Measurements from ENCODE around the gene GAR1. TPM values are rescaled to one million over a fixed set of nuclear protein-coding genes. Genes with fewer than 3 reads are reported as not detected.
"Not testable (repeated sequence)": the region's sequence is repeated elsewhere in the genome, so short reads cannot be mapped to it uniquely, and the experiment has no call there.

GAR1 gene
- 1 to 10 TPM in 3 of 4 donors, not detected in 1; 2.1 to 4.9 (median 4.2) TPM for total RNA-seq

DNA sequence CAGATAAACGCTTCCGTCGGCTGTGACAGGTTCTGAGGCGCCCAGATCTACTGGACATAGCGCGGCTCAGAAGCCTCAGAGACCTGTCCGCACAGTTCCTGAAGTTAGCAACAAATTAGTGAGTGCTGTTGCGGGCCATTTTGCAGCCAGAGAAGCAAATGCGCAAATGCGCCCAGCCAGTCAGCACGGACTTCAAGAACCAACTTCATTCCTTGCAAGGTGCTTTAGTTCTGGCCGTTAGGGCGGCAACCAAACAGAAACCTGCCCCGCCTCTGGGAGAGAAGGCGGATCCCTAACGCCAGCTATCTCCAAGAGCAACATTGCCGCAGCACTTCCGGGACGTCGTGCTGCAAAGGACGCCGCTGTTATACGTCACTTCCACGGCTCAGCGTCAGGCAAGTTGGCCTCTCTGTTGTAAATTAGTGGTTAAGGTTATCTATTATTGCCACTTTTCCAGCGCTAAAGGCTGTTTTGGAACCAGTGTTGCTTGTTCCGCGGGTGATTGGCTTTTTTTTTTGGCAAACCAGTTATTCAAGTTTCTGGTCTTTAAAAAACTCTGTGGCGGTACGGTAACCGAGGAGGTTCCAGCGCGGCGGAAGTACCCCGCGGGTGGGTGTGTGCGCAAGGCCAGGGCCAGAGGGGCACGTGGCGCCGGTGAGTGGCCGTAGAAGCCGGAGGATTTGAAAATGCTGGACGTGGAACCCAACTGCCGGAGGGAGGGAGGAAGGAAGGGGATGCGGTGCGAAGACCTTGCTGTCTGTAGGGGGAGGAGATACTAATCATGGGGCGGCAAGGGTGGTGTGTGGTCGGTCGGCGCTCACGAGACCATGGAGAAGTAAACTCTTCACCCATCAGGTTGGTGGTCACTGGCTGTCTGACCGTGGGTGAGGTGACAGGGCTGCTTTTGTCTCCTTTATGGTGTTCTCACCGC, at the start of gene GAR1:
TSS of gene GAR1 (plus strand) at position 612 of the 931 bp plus-strand sequence. CDS start 403 bp downstream, outside the sequence.
- H3K27ac ChIP-seq, result peak within 1 kb of the TSS; percentile 76 to 87 (median 83)
- no peaks in the 10 kb centered on the region for H3K27me3 ChIP-seq
- peak within 1 kb of the TSS; percentile 61 to 86 (median 72) for H3K4me3 ChIP-seq
- peaks cover 0 to 16% (median 0%) of the 10 kb centered on the region in 3 donors for H3K36me3 ChIP-seq
- no peaks in the 10 kb centered on the region for H3K9me3 ChIP-seq
- peaks cover 0 to 14% (median 5%) of the 10 kb centered on the region in 4 donors for H3K4me1 ChIP-seq
- TF ChIP-seq POLR2A (IDR thresholded peaks at IDR 0.05), result peak; percentile 56 to 67
- no peak for TF ChIP-seq CTCF (IDR thresholded peaks at IDR 0.05)
- DNase-seq, result peak; percentile 90 to 97 (median 91)

DNA sequence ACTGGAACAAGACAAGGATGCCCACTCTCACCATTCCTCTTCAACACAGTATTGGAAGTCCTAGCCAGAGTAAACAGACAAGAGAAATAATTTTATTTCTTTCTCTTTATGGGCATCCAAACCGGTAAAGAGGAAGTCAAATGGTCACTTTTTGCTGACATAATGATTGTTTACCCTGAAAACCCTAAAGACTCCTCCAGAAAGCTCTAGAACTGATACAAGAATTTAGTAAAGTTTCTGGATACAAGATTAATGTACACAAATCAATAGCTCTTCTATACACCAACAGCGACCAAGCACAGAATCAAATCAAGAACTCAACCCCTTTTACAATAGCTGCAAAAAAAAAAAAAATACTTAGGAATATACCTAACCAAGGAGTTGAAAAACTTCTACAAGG, 33.5 kb upstream of the GAR1 start:
- H3K9me3 ChIP-seq, H3K4me3 ChIP-seq, H3K36me3 ChIP-seq, H3K27me3 ChIP-seq, H3K4me1 ChIP-seq, DNase-seq, H3K27ac ChIP-seq: not testable (repeated sequence)

DNA sequence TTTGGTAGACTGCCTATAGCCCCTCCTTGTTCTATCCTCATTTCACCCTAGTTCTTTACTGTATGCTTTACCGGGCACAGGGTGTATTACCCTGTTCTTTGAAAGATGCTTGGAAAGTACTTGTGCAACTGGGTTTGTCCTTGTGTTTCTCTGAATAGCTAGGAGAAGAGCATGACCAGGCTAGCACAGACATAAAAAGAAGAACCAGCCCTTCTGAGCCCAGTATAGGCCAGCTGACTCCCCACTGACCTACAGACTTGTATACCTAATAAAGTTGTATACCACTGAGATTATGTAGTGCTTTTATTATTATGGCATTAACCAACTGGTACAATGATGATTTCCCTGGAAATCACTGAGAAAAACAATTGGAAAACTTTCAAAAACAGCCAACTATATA, 28.7 kb upstream of the GAR1 start:
- Histone ChIP-seq H3K36me3 (no peaks in the 10 kb centered on the region), H3K9me3 (no peaks in the 10 kb centered on the region), H3K4me1 (no peaks in the 10 kb centered on the region), H3K27ac (no peak overlapping the region), H3K27me3 (no peaks in the 10 kb centered on the region), H3K4me3 (no peak overlapping the region)
- no peak for TF ChIP-seq POLR2A (IDR thresholded peaks at IDR 0.05)
- TF ChIP-seq CTCF (IDR thresholded peaks at IDR 0.05), result no peak
- no peak for DNase-seq

GRCh38 chr4:109787807-109788206, 27.8 kb upstream of the GAR1 start:
- H3K9me3 ChIP-seq, result no peaks in the 10 kb centered on the region
- DNase-seq, result no peak
- no peaks in the 10 kb centered on the region for H3K36me3 ChIP-seq
- TF ChIP-seq CTCF (IDR thresholded peaks at IDR 0.05), result no peak
- no peaks in the 10 kb centered on the region for H3K4me1 ChIP-seq
- H3K27ac ChIP-seq, result no peak overlapping the region
- H3K27me3 ChIP-seq, result no peaks in the 10 kb centered on the region
- no peak overlapping the region for H3K4me3 ChIP-seq

DNA sequence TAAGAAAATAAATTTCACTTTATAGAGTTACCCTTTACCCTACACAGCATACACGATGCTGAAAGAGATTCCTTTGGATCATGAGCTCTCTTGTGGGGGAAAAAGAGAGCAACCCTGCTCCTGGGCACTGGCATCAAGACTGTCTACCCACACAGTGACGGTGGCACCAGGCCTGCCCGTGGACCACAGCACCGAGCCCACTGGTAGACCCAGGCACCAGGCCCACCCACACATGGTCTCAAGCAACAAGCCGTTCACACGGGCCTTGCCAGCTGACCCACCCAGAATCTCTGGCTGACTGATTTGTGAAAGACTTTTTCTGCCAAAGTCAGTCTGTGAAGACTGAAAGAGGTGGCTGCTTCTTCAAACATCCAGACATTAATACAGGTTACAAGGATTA, 20.5 kb upstream of the GAR1 start:
- Histone ChIP-seq H3K9me3 (peaks cover 0 to 8% (median 0%) of the 10 kb centered on the region in 4 donors), H3K4me1 (no peaks in the 10 kb centered on the region), H3K27ac (no peak overlapping the region), H3K27me3 (no peaks in the 10 kb centered on the region), H3K4me3 (no peak overlapping the region), H3K36me3 (no peaks in the 10 kb centered on the region)
- DNase-seq, result no peak
- TF ChIP-seq POLR2A (IDR thresholded peaks at IDR 0.05) (no peak), CTCF (IDR thresholded peaks at IDR 0.05) (no peak)

DNA sequence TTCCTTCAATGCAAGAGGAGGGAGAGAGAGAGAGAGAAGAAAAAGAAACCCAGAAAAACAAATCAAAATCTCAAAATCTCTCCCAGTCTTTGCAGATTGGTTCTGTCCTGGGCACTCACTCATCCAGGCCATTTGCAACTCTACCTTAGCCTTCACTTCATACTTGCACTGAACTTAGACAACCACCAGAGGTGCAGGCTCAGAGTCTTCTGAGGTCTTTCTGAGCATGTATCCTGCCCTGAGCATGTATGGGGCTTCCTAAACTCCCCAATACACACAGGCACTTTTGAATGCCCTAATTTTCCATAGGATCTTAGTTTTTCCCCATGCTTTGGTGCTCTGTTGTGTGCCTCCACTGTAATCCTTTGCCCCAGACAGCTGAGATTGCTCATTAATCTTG, 16.7 kb upstream of the GAR1 start:
- DNase-seq, result no peak
- no peak for TF ChIP-seq POLR2A (IDR thresholded peaks at IDR 0.05)
- no peak for TF ChIP-seq CTCF (IDR thresholded peaks at IDR 0.05)
- H3K9me3 ChIP-seq, result peaks cover 0 to 8% (median 0%) of the 10 kb centered on the region in 4 donors
- no peak overlapping the region for H3K27ac ChIP-seq
- H3K36me3 ChIP-seq, result no peaks in the 10 kb centered on the region
- H3K27me3 ChIP-seq, result no peaks in the 10 kb centered on the region
- H3K4me1 ChIP-seq, result no peaks in the 10 kb centered on the region
- H3K4me3 ChIP-seq, result no peak overlapping the region

Measured in Peyer's patch (tissue), 4 donors.